ENCODE measurements around the gene ANGPTL8. TPM values are rescaled to one million over a fixed set of nuclear protein-coding genes. Genes with fewer than 3 reads are reported as not detected.

The ANGPTL8 gene
- total and polyA plus RNA-seq, 2 of the 13 experiments (the other 11 are each of a cell fraction or from before 2014, with no cell fraction given): 27.3 to 243 TPM

DNA sequence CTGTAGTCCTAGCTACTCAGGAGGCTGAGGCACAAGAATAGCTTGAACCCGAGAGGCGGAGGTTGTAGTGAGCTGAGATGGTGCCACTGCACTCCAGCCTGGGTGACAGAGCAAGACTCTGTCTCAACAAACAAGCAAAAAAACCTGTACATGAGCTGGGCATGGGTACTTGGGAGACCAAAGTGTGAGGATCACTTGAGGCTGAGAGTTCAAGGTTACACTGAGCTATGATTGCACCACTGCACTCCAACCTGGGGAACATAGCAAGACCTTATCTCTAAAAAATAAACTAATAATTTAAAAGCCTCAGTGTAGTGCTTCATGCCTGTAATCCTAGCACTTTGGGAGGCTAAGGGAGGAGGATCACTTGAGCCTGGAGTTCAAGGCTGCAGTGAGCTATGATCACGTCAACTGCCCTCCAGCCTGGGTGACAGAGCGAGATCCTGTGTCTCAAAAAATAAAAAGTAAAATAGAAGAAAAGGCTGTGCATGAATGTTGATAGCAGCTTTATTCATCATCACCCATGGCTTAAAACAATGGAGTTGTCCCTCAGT lies 35.2 kb downstream of the ANGPTL8 start (continued):
- TF ChIP-seq ZFP36L1 (CRISPR knock-in tag; IDR thresholded peaks at IDR 0.05) (no peak), CBX5 (CRISPR knock-in tag; IDR thresholded peaks at IDR 0.05; ENCODE audit: borderline replicate concordance) (0 out of 2 replicates have a peak, but pooled peaks have one; percentile 16), ZBTB38 (CRISPR knock-in tag; IDR thresholded peaks at IDR 0.05) (no peak), ESRRA (CRISPR knock-in tag; IDR thresholded peaks at IDR 0.05; ENCODE audit: low read depth) (peak; percentile 59; the same call in 1 of the 2 replicates), ZNF782 (CRISPR knock-in tag; IDR thresholded peaks at IDR 0.05; ENCODE audit: borderline replicate concordance) (no peak), RARA (CRISPR knock-in tag; IDR thresholded peaks at IDR 0.05) (peak; percentile 87), RAD51 (IDR thresholded peaks at IDR 0.05; ENCODE audit: borderline replicate concordance) (no peak), RXRA (CRISPR knock-in tag; IDR thresholded peaks at IDR 0.05) (peak; percentile 61; the same call in 1 of the 2 replicates), GATAD2A (CRISPR knock-in tag; IDR thresholded peaks at IDR 0.05) (peak; percentile 53), ELF4 (CRISPR knock-in tag; IDR thresholded peaks at IDR 0.05; ENCODE audit: borderline replicate concordance) (no peak), SOX5 (CRISPR knock-in tag; IDR thresholded peaks at IDR 0.05; ENCODE audit: borderline replicate concordance) (0 out of 2 replicates have a peak, but pooled peaks have one; percentile 34), ZNF136 (CRISPR knock-in tag; IDR thresholded peaks at IDR 0.05; ENCODE audit: low read depth) (no peak), ZNF780A (CRISPR knock-in tag; IDR thresholded peaks at IDR 0.05) (no peak), ZIK1 (CRISPR knock-in tag; IDR thresholded peaks at IDR 0.05; ENCODE audit: borderline replicate concordance, low read depth) (no peak), SNAPC2 (CRISPR knock-in tag; IDR thresholded peaks at IDR 0.05) (no peak), MIXL1 (CRISPR knock-in tag; IDR thresholded peaks at IDR 0.05) (no peak), ZKSCAN1 (IDR thresholded peaks at IDR 0.05; ENCODE audit: low read length) (no peak)
- TF ChIP-seq, protein P1, sequence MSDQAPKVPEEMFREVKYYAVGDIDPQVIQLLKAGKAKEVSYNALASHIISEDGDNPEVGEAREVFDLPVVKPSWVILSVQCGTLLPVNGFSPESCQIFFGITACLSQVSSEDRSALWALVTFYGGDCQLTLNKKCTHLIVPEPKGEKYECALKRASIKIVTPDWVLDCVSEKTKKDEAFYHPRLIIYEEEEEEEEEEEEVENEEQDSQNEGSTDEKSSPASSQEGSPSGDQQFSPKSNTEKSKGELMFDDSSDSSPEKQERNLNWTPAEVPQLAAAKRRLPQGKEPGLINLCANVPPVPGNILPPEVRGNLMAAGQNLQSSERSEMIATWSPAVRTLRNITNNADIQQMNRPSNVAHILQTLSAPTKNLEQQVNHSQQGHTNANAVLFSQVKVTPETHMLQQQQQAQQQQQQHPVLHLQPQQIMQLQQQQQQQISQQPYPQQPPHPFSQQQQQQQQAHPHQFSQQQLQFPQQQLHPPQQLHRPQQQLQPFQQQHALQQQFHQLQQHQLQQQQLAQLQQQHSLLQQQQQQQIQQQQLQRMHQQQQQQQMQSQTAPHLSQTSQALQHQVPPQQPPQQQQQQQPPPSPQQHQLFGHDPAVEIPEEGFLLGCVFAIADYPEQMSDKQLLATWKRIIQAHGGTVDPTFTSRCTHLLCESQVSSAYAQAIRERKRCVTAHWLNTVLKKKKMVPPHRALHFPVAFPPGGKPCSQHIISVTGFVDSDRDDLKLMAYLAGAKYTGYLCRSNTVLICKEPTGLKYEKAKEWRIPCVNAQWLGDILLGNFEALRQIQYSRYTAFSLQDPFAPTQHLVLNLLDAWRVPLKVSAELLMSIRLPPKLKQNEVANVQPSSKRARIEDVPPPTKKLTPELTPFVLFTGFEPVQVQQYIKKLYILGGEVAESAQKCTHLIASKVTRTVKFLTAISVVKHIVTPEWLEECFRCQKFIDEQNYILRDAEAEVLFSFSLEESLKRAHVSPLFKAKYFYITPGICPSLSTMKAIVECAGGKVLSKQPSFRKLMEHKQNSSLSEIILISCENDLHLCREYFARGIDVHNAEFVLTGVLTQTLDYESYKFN (CRISPR knock-in tag; conservative IDR thresholded peaks at IDR 0.05): peak; percentile 70
- TF ChIP-seq, protein P2, sequence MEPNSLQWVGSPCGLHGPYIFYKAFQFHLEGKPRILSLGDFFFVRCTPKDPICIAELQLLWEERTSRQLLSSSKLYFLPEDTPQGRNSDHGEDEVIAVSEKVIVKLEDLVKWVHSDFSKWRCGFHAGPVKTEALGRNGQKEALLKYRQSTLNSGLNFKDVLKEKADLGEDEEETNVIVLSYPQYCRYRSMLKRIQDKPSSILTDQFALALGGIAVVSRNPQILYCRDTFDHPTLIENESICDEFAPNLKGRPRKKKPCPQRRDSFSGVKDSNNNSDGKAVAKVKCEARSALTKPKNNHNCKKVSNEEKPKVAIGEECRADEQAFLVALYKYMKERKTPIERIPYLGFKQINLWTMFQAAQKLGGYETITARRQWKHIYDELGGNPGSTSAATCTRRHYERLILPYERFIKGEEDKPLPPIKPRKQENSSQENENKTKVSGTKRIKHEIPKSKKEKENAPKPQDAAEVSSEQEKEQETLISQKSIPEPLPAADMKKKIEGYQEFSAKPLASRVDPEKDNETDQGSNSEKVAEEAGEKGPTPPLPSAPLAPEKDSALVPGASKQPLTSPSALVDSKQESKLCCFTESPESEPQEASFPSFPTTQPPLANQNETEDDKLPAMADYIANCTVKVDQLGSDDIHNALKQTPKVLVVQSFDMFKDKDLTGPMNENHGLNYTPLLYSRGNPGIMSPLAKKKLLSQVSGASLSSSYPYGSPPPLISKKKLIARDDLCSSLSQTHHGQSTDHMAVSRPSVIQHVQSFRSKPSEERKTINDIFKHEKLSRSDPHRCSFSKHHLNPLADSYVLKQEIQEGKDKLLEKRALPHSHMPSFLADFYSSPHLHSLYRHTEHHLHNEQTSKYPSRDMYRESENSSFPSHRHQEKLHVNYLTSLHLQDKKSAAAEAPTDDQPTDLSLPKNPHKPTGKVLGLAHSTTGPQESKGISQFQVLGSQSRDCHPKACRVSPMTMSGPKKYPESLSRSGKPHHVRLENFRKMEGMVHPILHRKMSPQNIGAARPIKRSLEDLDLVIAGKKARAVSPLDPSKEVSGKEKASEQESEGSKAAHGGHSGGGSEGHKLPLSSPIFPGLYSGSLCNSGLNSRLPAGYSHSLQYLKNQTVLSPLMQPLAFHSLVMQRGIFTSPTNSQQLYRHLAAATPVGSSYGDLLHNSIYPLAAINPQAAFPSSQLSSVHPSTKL (CRISPR knock-in tag; IDR thresholded peaks at IDR 0.05): peak; percentile 71
- TF ChIP-seq, protein P3, sequence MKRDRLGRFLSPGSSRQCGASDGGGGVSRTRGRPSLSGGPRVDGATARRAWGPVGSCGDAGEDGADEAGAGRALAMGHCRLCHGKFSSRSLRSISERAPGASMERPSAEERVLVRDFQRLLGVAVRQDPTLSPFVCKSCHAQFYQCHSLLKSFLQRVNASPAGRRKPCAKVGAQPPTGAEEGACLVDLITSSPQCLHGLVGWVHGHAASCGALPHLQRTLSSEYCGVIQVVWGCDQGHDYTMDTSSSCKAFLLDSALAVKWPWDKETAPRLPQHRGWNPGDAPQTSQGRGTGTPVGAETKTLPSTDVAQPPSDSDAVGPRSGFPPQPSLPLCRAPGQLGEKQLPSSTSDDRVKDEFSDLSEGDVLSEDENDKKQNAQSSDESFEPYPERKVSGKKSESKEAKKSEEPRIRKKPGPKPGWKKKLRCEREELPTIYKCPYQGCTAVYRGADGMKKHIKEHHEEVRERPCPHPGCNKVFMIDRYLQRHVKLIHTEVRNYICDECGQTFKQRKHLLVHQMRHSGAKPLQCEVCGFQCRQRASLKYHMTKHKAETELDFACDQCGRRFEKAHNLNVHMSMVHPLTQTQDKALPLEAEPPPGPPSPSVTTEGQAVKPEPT (CRISPR knock-in tag; IDR thresholded peaks at IDR 0.05; ENCODE audit: low read depth): no peak
- TF ChIP-seq, protein P4, sequence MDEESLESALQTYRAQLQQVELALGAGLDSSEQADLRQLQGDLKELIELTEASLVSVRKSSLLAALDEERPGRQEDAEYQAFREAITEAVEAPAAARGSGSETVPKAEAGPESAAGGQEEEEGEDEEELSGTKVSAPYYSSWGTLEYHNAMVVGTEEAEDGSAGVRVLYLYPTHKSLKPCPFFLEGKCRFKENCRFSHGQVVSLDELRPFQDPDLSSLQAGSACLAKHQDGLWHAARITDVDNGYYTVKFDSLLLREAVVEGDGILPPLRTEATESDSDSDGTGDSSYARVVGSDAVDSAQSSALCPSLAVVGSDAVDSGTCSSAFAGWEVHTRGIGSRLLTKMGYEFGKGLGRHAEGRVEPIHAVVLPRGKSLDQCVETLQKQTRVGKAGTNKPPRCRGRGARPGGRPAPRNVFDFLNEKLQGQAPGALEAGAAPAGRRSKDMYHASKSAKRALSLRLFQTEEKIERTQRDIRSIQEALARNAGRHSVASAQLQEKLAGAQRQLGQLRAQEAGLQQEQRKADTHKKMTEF (CRISPR knock-in tag; IDR thresholded peaks at IDR 0.05): no peak

Measured in HepG2 (cell line).